Measurements from ENCODE around the gene CCDC9B.

CCDC9B gene

DNA sequence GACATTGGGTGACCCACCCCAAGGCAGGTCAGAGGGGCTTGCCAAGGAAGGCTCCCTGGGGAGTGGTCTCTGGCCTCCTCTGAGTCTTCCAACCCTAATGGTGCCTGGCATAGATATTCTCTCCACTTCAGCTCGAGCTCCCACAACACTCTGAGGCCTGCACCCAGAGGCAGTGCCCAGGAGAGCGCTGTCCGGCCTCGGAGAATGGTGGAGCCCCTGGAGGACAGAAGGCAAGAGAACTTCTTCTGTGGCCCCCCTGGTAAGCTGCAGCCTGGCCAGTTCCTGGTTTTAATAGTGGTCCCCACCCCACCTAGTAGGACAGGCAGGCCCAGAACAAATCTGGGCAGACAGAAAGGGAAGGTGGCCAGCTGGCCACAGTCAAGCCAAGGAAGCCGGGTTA, 24.3 kb upstream of the CCDC9B start:
- DNase-seq, result no peak

DNA sequence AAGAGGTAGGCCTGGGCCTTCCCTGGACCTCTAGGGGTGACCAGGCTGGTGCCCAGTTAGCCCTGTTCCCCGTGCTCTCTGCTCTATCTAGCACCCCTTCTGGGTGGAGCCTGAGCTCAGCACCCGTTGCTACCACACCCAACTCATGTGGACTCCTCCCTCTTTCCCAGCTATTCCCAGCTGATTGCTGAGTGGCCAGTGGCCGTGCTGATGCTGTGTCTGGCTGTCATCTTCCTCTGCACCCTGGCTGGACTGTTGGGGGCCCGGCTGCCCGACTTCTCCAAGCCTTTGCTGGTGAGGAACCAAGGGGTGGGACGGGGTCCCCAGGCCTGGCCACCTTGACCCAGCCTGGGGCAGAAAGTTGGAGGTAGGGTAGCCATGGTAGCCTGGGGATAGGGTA, 23.5 kb upstream of the CCDC9B start:
- no peak for DNase-seq

DNA sequence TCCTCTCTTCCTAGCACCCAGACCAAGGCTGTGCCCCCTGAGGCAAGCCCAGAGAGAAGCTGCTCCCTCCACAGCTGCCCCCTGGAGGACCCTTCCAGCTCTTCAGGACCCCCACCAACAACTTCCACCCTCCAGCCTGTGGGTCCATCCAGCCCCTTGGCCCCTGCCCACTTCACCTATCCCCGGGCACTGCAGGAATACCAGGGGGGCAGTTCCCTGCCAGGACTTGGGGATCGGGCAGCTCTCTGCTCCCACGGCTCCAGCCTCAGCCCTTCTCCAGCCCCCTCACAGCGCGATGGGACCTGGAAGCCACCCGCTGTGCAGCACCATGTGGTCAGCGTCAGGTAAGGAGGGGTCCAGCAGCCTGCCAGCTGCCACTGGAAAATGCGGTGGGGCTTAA, 22.9 kb upstream of the CCDC9B start:
- DNase-seq, result no peak

GRCh38 chr15:40361640-40362039, 20.9 kb upstream of the CCDC9B start:
- DNase-seq, result no peak

DNA sequence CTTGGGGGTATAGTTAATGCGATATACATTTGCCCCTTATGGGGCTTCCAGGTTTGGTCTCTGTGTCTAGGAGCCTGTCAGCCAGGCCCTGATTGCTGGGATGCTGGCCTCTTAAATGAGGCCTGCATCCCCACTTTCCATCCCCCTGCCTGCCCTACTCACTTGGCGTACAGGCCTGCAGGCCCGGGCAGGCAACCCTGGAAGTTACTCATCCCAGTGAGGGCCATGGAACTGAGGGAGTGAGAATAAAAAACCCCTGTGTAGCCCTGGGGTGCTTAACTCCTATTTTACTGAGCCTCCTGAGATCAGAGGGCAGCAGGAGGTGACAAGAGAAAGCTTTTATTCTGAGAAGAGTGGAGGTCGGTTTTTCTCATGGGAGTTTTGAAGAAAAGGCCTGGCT, 19.3 kb upstream of the CCDC9B start:
- no peak for DNase-seq

DNA sequence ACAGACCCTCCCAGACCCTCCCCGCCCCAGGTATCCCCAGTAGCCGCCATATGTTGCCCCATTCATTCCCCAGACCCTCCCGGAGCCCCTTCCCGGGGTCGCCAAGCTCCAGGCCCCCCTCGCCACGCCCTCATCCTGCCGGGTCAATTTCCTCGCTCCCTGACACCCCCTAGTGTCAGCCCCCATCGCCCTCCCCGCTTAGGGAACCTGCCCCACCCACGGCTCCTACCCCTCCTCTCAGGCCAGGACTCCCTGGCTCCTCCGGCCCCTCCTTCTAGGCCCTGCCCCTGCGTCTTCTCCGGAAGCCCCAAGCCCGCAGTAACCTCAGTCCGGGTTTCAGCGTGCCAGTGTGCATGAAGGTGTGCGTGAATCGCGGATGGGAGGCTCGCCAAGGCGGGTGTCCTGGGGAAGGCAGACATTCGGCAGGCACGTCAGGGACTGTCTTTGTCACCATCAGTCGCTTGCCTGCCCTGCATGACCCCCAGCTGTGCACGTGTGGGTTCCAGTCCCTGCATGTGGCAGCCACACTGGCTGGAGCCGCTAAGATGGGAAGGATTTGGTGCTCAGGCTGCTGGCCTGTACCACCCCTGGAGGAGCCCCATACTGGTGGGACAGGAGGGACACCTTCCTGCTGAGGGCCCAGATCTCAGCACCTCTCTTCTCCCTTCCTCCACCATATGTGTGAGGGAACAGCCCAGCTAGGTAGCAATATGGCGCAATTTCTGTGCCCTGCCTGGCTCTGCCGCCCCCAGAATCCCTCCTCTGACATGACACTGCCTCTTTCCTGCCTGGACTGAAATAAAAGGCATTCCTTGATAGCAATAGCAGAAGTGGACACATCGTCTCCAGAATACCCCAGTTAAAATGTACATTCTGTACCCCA, 18.0 kb upstream of the CCDC9B start:
- no peak for DNase-seq

DNA sequence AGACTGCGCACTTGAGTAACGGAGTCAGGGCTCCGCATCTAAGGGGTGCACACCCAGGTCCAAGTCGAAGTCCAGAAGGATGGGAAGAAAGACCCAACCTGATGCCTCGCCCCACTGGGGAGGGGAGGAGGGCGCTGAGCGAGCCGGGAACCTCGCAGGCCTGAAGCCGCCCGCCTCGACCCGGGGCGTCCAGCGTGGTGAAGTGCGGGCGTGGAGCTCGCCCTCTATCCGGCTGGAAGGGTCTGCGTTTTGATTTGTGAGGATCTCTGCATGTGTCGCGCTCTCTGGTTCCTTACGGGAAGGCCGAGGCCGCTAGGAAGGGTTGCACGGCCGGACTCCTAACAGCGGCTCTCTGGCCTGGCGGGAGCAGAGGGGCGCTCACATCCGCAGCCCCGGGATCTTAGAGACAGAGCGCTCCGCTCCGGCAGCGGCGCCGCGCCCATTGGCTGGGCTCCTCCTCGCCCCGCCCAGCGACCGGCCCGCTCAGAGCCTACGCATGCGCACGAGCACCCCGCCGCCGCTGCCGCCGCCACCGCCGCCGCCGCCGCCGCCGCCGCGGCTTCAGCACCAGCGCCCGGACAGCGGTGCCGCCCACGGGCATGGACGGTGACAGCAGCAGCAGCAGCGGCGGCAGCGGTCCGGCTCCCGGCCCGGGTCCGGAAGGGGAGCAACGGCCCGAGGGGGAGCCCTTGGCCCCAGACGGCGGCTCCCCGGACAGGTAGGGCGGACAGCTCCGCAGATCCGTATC, 17.2 kb upstream of the CCDC9B start, which contains the start of gene DISP2:
Gene DISP2, plus strand, starts transcription at position 497 of the 748 bp plus-strand sequence. Its CDS starts 103 bp downstream, at position 600.
- peak; percentile 77 for DNase-seq

GRCh38 chr15:40357246-40357645, 16.5 kb upstream of the CCDC9B start:
- no peak for DNase-seq

GRCh38 chr15:40355976-40356585, 15.3 kb upstream of the CCDC9B start:
- no peak for DNase-seq

GRCh38 chr15:40354408-40355171, 13.9 kb upstream of the CCDC9B start:
- DNase-seq, result peak; percentile 85

GRCh38 chr15:40353697-40354096, 13.0 kb upstream of the CCDC9B start:
- no peak for DNase-seq

GRCh38 chr15:40352281-40352901, 11.7 kb upstream of the CCDC9B start:
- DNase-seq, result no peak

GRCh38 chr15:40349163-40349562, 8.4 kb upstream of the CCDC9B start:
- no peak for DNase-seq

- no peak for DNase-seq
Observed at GRCh38 chr15:40348474-40348870, 7.7 kb upstream of the CCDC9B start.

DNA sequence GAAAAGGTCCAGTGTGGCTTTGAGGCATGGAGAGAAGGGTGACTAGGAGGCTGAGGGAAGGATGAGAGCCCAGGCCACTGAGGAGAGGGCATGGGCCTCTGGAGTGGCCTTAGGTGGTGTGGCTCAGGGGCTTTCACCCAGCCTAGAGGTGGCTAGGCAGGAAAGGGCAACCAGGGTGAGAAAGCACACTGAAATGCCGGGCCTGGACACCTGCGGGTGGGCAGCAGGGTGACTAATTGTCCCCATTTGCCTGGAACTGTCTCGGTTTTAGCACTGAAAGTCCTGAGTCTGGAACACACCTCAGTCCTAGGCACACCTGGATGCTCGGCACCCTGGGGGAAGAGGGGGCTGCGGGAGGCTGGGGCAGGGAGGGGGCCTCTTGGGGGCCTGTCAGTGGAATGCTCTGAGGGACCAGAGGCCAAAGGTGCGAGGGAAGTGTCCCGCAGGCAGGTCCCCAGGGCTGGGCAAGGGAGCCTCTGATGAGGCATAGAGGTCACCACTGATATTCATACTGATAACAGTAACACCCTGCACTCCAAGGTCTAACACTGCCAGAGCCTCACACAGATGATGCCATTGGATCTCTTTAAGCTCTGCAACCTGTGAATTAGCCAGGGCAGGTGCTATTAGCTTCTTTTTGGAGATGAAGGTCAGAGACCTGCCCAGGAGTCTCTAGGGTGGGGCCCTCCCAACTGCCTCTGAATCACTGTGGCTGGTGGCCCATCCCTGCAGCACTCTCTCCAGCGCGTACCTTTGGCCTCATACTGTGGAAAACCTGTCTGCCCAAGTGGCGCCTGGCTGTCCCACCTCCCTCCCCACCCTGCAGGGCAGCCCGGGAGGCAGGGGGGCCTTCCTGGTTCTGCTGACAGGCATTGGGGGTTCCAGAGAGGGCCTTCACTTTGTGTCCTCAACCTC, 7.1 kb upstream of the CCDC9B start:
- DNase-seq, result no peak

DNA sequence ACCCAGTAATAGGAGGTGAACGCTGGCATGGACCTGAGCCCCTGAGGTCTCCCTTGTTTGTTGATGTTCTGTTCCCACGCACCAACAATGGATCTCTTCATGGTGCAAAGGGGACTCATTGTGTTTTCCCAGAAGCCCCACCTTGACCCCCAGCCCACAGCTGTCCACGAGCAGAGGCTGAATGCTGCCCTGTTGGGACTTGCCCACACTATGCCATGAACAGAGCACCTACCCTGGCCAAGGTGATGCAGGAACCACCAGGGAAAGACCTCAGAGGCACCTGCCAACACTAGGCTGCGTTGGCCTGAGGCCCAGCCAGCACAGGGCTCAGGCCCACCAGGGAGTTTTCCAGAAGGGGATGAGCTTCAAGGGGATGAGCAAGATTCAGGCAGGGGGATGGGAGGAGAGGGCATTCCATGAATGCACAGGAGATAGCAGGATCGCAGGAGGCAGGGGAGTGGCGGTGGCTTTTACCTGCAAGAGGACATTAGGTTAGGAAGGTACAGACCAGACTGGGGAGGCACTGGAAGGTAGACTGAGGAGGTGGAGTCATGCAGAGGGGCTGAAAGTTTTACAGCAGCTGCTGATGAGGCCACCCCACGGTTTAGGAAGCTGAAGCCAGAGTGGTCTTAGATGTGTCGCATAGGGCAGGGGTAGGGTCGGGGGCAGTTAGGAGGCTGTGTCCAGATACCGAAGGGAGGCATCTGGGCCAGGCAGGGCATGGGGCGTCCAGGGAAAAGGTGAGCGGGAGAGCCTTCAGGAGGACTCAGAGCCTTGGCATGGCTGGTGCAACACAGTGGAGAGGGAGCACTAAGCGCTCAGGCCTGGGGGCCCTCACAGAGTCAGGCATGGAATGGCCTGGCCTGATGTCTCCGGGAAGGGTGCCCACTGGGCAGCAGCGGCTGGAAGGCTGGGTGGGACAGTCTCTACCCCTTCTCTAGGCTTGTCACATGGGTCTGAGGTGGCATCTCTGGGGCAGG, 6.1 kb upstream of the CCDC9B start:
- no peak for DNase-seq

- DNase-seq, result no peak
Observed at GRCh38 chr15:40345867-40346578, 5.3 kb upstream of the CCDC9B start.

- no peak for DNase-seq
Observed at GRCh38 chr15:40345225-40345866, 4.6 kb upstream of the CCDC9B start.

GRCh38 chr15:40344631-40345120, 3.9 kb upstream of the CCDC9B start:
- DNase-seq, result peak; percentile 66

All from fibroblast of skin of right biceps (primary cell).